Lung microvascular endothelial cell (primary cell): Measurements from ENCODE around the gene C2orf72. TPM values are rescaled to one million over a fixed set of nuclear protein-coding genes. Genes with fewer than 3 reads are reported as not detected.

Source experiments
- DNase-seq, 2 donors: peaks; one replicate each; pipeline versions ENCODE4 v3.0.0 to v3.0.0-alpha.2; 2010; ENCODE audit warnings: low read depth in 2 of 2
- total RNA-seq: library from RNA; depleted of rRNA; stranded (reverse); fragments of >200 nt; gene quantifications from 2 replicates; pipeline ENCODE4 v1.2.1, GENCODE V29; 2014

The C2orf72 gene
- total RNA-seq, 1 donor from 2014 or later = 3.4 TPM

- DNase-seq = peak in 1 of 2 donors; percentile 27
Observed at GRCh38 chr2:231041061-231041689, 3.9 kb downstream of the C2orf72 start.

- DNase-seq = no peak
Observed at GRCh38 chr2:231043796-231044195, 6.5 kb downstream of the C2orf72 start.

- DNase-seq = no peak
Observed at GRCh38 chr2:231046916-231047273, 9.6 kb downstream of the C2orf72 start.

- DNase-seq = no peak
Observed at GRCh38 chr2:231047274-231047922, 10.1 kb downstream of the C2orf72 start.

- DNase-seq = no peak
Observed at GRCh38 chr2:231047923-231048915, 10.9 kb downstream of the C2orf72 start.

GRCh38 chr2:231049286-231050017, 12.1 kb downstream of the C2orf72 start:
- DNase-seq = no peak

GRCh38 chr2:231050018-231050901, 12.9 kb downstream of the C2orf72 start:
- no peak for DNase-seq

GRCh38 chr2:231051116-231051515, 13.8 kb downstream of the C2orf72 start:
- DNase-seq = no peak

GRCh38 chr2:231052494-231053451, 15.4 kb downstream of the C2orf72 start:
- DNase-seq = peak; percentile 83 to 84

GRCh38 chr2:231053846-231054245, 16.5 kb downstream of the C2orf72 start:
- no peak for DNase-seq

GRCh38 chr2:231056453-231057416, 19.4 kb downstream of the C2orf72 start, which contains the start of gene PSMD1:
TSS of gene PSMD1 (plus strand) at chr2:231056867. CDS start at chr2:231057026, 159 bp downstream.
- DNase-seq = peak; percentile 95 to 97

GRCh38 chr2:231057590-231057989, 20.3 kb downstream of the C2orf72 start:
- DNase-seq = peak; percentile 26 to 45

GRCh38 chr2:231058761-231059550, 21.6 kb downstream of the C2orf72 start:
- peak; percentile 50 to 55 for DNase-seq

GRCh38 chr2:231059756-231060155, 22.4 kb downstream of the C2orf72 start:
- DNase-seq = no peak

- DNase-seq = no peak
Observed at GRCh38 chr2:231062776-231063175, 25.5 kb downstream of the C2orf72 start.

- no peak for DNase-seq
Observed at GRCh38 chr2:231063347-231063746, 26.0 kb downstream of the C2orf72 start.

- DNase-seq = no peak
Observed at GRCh38 chr2:231065966-231066365, 28.6 kb downstream of the C2orf72 start.
